Measurements from ENCODE around the gene ZNF620.

Gene ZNF620

DNA sequence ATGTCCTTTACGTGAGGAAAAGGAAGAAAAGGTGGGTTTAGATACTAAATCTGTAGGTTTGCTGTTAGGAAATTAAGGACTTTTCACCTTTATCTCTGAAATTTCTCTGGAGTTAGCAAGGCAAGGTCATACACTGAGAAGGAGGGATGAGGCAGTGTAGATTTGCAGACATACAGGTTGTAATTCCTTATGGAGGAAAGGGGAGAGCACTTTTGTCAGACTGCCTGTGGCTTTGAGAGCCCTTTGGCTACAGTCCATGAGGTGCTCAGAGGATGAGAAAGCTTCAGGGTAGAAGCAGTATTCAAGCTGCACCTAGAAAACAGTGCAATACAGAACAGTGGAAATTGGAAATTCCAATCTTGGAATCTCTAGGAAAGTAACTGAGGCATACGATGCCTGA lies 40.4 kb upstream of the ZNF620 start:
- H3K9ac ChIP-seq (ENCODE audit: low read length) = no peak overlapping the region
- no peak overlapping the region for H3K4me3 ChIP-seq (ENCODE audit: low read depth in 1 of 2, low read length in 2 of 2)
- peaks cover 19% of the 10 kb centered on the region for H3K36me3 ChIP-seq (ENCODE audit: insufficient read depth, low read length)
- H3K4me1 ChIP-seq (ENCODE audit: insufficient read depth, low read length) = no peaks in the 10 kb centered on the region
- no peak overlapping the region for H3K27ac ChIP-seq (ENCODE audit: low read depth, low read length)
- no peaks in the 10 kb centered on the region for H3K27me3 ChIP-seq (ENCODE audit: control insufficient read depth in 1 of 2, insufficient read depth in 2 of 2, low read length in 2 of 2)
- no peaks in the 10 kb centered on the region for H3K9me3 ChIP-seq (ENCODE audit: low read length)

DNA sequence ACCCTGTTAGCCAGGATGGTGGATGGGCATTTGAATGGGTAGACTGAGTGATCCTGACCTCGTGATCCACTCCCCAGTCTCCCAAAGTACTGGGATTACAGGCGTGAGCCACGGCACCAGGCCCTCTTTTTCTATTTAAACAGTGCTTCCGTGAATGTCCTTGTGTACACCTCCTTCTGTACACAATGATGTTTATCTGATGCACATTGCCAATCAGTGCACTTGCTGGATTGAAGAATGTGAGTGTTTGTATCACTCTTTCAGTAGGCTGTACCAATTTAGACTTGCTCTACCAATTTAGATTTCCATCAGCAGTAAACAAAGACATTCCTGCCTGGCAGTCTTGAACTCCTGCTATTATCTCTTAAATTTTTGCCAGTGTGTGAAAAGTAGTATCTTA lies 37.8 kb upstream of the ZNF620 start:
- no peak overlapping the region for H3K27ac ChIP-seq (ENCODE audit: low read depth, low read length)
- peaks cover 14% of the 10 kb centered on the region for H3K36me3 ChIP-seq (ENCODE audit: insufficient read depth, low read length)

DNA sequence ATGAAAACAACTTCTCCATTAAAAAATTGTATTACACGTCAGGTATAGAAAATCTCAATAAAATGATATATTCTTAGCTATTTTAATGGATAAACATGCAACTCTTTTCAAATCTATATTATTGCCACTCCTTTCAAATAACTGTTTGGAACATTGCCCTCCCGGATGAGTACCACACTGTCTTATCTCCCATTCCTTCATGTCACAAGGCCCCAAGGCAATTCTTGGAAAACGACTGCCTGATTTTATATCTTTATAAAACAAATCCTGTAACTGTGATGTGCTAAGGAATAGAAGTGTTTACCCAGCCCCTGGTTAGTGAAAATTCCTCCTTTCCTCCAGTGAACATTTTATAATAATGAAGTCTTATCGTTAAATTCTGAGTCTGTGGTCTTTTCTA lies 35.1 kb upstream of the ZNF620 start:
- H3K4me1 ChIP-seq (ENCODE audit: insufficient read depth, low read length) = no peaks in the 10 kb centered on the region
- H3K4me3 ChIP-seq (ENCODE audit: low read depth in 1 of 2, low read length in 2 of 2) = no peak overlapping the region
- H3K27ac ChIP-seq (ENCODE audit: low read depth, low read length) = no peak overlapping the region
- H3K9me3 ChIP-seq (ENCODE audit: low read length) = no peaks in the 10 kb centered on the region
- no peaks in the 10 kb centered on the region for H3K36me3 ChIP-seq (ENCODE audit: insufficient read depth, low read length)
- no peak overlapping the region for H3K9ac ChIP-seq (ENCODE audit: low read length)
- H3K27me3 ChIP-seq (ENCODE audit: control insufficient read depth in 1 of 2, insufficient read depth in 2 of 2, low read length in 2 of 2) = no peaks in the 10 kb centered on the region

More for the DNA sequence above, 37.8 kb upstream of the ZNF620 start:
- H3K4me1 ChIP-seq (ENCODE audit: insufficient read depth, low read length) = no peaks in the 10 kb centered on the region
- no peaks in the 10 kb centered on the region for H3K9me3 ChIP-seq (ENCODE audit: low read length)
- H3K9ac ChIP-seq (ENCODE audit: low read length) = no peak overlapping the region
- no peak overlapping the region for H3K4me3 ChIP-seq (ENCODE audit: low read depth in 1 of 2, low read length in 2 of 2)
- H3K27me3 ChIP-seq (ENCODE audit: control insufficient read depth in 1 of 2, insufficient read depth in 2 of 2, low read length in 2 of 2) = no peaks in the 10 kb centered on the region

GRCh38 chr3:40476478-40477470 lies 29.1 kb upstream of the ZNF620 start, which contains the start of gene ZNF619:
Gene ZNF619, plus strand, starts transcription at chr3:40477122. Its CDS starts 858 bp downstream, at chr3:40477980.
- Histone ChIP-seq H3K27me3 (ENCODE audit: control insufficient read depth in 1 of 2, insufficient read depth in 2 of 2, low read length in 2 of 2) (no peaks in the 10 kb centered on the region), H3K27ac (ENCODE audit: low read depth, low read length) (peak within 1 kb of the TSS; percentile 57), H3K9ac (ENCODE audit: low read length) (peak within 1 kb of the TSS; percentile 83), H3K4me3 (ENCODE audit: low read depth in 1 of 2, low read length in 2 of 2) (peak within 1 kb of the TSS; percentile 75 to 87), H3K9me3 (ENCODE audit: low read length) (no peaks in the 10 kb centered on the region), H3K4me1 (ENCODE audit: insufficient read depth, low read length) (peaks cover 7% of the 10 kb centered on the region), H3K36me3 (ENCODE audit: insufficient read depth, low read length) (peaks cover 11% of the 10 kb centered on the region)

DNA sequence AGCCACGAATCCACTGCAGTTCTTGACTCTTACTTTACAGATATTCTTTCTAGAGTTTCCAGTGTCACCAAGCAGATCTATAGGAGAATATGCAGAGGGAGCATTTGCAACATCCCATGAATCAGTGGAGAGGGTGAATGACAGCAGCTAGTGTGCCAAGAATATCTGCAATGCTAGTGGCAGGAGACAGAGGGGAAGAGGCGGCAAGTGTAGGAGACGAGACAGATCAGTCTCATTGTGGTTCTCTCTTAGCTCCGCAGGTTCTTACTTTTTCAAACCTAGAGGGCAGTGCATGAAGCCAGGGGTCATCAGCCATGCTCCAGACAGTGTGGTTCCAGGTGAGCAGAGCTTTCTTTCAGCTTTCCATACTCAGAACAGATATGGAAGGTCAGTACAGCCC lies 28.2 kb upstream of the ZNF620 start:
- peaks cover 7% of the 10 kb centered on the region for H3K4me1 ChIP-seq (ENCODE audit: insufficient read depth, low read length)
- no peaks in the 10 kb centered on the region for H3K9me3 ChIP-seq (ENCODE audit: low read length)
- peak overlapping the region; percentile 83 for H3K9ac ChIP-seq (ENCODE audit: low read length)
- H3K4me3 ChIP-seq (ENCODE audit: low read depth in 1 of 2, low read length in 2 of 2) = peak overlapping the region; percentile 75 to 87
- H3K27ac ChIP-seq (ENCODE audit: low read depth, low read length) = no peak overlapping the region
- H3K36me3 ChIP-seq (ENCODE audit: insufficient read depth, low read length) = peaks cover 19% of the 10 kb centered on the region
- H3K27me3 ChIP-seq (ENCODE audit: control insufficient read depth in 1 of 2, insufficient read depth in 2 of 2, low read length in 2 of 2) = no peaks in the 10 kb centered on the region

- Histone ChIP-seq H3K4me1 (ENCODE audit: insufficient read depth, low read length) (no peaks in the 10 kb centered on the region), H3K4me3 (ENCODE audit: low read depth in 1 of 2, low read length in 2 of 2) (no peak overlapping the region), H3K27me3 (ENCODE audit: control insufficient read depth in 1 of 2, insufficient read depth in 2 of 2, low read length in 2 of 2) (no peaks in the 10 kb centered on the region), H3K9ac (ENCODE audit: low read length) (no peak overlapping the region), H3K9me3 (ENCODE audit: low read length) (peaks cover 10% of the 10 kb centered on the region), H3K36me3 (ENCODE audit: insufficient read depth, low read length) (peaks cover 31% of the 10 kb centered on the region), H3K27ac (ENCODE audit: low read depth, low read length) (no peak overlapping the region)
Measured at GRCh38 chr3:40487172-40487571, 18.7 kb upstream of the ZNF620 start.

DNA sequence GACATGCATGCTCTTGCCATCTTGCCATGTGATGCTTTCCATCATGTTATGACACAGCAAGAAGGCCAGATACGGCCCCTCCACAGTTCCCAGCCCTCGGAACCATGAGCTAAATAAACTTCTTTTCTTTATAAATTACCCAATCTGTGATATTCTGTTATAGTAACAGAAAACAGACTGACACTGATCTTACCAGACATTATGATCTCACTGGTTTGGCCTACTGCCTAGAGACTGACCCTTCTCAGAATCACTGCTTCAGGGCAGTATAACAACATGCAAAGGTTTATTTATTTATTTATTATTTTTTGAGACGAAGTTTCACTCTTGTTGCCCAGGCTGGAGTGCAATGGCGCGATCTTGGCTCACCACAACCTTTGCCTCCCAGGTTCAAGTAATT lies 14.9 kb upstream of the ZNF620 start:
- no peak overlapping the region for H3K27ac ChIP-seq (ENCODE audit: low read depth, low read length)
- H3K9ac ChIP-seq (ENCODE audit: low read length) = no peak overlapping the region
- H3K36me3 ChIP-seq (ENCODE audit: insufficient read depth, low read length) = peaks cover 14% of the 10 kb centered on the region
- no peaks in the 10 kb centered on the region for H3K27me3 ChIP-seq (ENCODE audit: control insufficient read depth in 1 of 2, insufficient read depth in 2 of 2, low read length in 2 of 2)
- H3K4me3 ChIP-seq (ENCODE audit: low read depth in 1 of 2, low read length in 2 of 2) = no peak overlapping the region
- peaks cover 10% of the 10 kb centered on the region for H3K9me3 ChIP-seq (ENCODE audit: low read length)
- no peaks in the 10 kb centered on the region for H3K4me1 ChIP-seq (ENCODE audit: insufficient read depth, low read length)

GRCh38 chr3:40494698-40495097 lies 11.1 kb upstream of the ZNF620 start:
- Histone ChIP-seq H3K27ac (ENCODE audit: low read depth, low read length) (no peak overlapping the region), H3K4me1 (ENCODE audit: insufficient read depth, low read length) (no peaks in the 10 kb centered on the region), H3K9ac (ENCODE audit: low read length) (no peak overlapping the region), H3K27me3 (ENCODE audit: control insufficient read depth in 1 of 2, insufficient read depth in 2 of 2, low read length in 2 of 2) (no peaks in the 10 kb centered on the region), H3K4me3 (ENCODE audit: low read depth in 1 of 2, low read length in 2 of 2) (no peak overlapping the region), H3K9me3 (ENCODE audit: low read length) (no peaks in the 10 kb centered on the region), H3K36me3 (ENCODE audit: insufficient read depth, low read length) (no peaks in the 10 kb centered on the region)

- Histone ChIP-seq H3K27ac (ENCODE audit: low read depth, low read length) (no peak overlapping the region), H3K36me3 (ENCODE audit: insufficient read depth, low read length) (no peaks in the 10 kb centered on the region), H3K9me3 (ENCODE audit: low read length) (no peaks in the 10 kb centered on the region), H3K4me1 (ENCODE audit: insufficient read depth, low read length) (no peaks in the 10 kb centered on the region), H3K4me3 (ENCODE audit: low read depth in 1 of 2, low read length in 2 of 2) (no peak overlapping the region), H3K9ac (ENCODE audit: low read length) (no peak overlapping the region), H3K27me3 (ENCODE audit: control insufficient read depth in 1 of 2, insufficient read depth in 2 of 2, low read length in 2 of 2) (no peaks in the 10 kb centered on the region)
Measured at GRCh38 chr3:40497288-40497687, 8.6 kb upstream of the ZNF620 start.

GRCh38 chr3:40499952-40500351 lies 5.9 kb upstream of the ZNF620 start:
- no peak overlapping the region for H3K27ac ChIP-seq (ENCODE audit: low read depth, low read length)
- no peak overlapping the region for H3K9ac ChIP-seq (ENCODE audit: low read length)
- no peaks in the 10 kb centered on the region for H3K4me1 ChIP-seq (ENCODE audit: insufficient read depth, low read length)
- H3K36me3 ChIP-seq (ENCODE audit: insufficient read depth, low read length) = no peaks in the 10 kb centered on the region
- no peaks in the 10 kb centered on the region for H3K9me3 ChIP-seq (ENCODE audit: low read length)
- H3K4me3 ChIP-seq (ENCODE audit: low read depth in 1 of 2, low read length in 2 of 2) = no peak overlapping the region
- no peaks in the 10 kb centered on the region for H3K27me3 ChIP-seq (ENCODE audit: control insufficient read depth in 1 of 2, insufficient read depth in 2 of 2, low read length in 2 of 2)

DNA sequence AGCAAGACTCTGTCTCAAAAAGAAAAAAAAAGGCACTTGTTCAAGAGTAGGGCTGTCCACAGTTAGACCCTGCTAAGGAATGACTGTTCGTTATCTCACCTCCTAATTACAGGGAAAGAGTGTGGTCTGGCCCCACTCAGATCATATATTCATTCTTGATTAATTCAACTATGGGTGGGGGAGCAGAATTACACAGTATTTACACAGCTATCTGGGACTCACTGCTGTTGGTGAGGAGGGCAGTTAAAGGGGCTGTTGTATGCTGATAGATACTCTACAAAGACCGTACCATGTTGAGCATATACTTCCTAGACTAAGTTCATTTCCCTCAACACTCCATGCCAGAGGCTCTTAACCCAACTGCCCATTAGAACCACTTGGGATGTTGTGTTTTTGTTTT lies 3.8 kb upstream of the ZNF620 start:
- peaks cover 10% of the 10 kb centered on the region for H3K4me1 ChIP-seq (ENCODE audit: insufficient read depth, low read length)
- no peaks in the 10 kb centered on the region for H3K27me3 ChIP-seq (ENCODE audit: control insufficient read depth in 1 of 2, insufficient read depth in 2 of 2, low read length in 2 of 2)
- H3K27ac ChIP-seq (ENCODE audit: low read depth, low read length) = no peak overlapping the region
- H3K4me3 ChIP-seq (ENCODE audit: low read depth in 1 of 2, low read length in 2 of 2) = no peak overlapping the region
- H3K9me3 ChIP-seq (ENCODE audit: low read length) = no peaks in the 10 kb centered on the region
- H3K9ac ChIP-seq (ENCODE audit: low read length) = no peak overlapping the region
- H3K36me3 ChIP-seq (ENCODE audit: insufficient read depth, low read length) = no peaks in the 10 kb centered on the region

Data from muscle layer of colon (tissue), 2 donors.